SU-DHL-6 (cell line): ENCODE measurements around the gene RASGRP2.

ENCODE experiments used
- CTCF ChIP-seq: fragments of 200-600 bp; sonication (generic); IDR thresholded peaks from one replicate; pipeline ENCODE4 v1.5.1; 2017; ENCODE audit warnings: antibody characterized with exemption, mild to moderate bottlenecking, low read length, moderate library complexity; ENCODE audit not compliant: insufficient read depth, poor library complexity, severe bottlenecking
- EZH2phosphoT487 ChIP-seq: fragments of 200-600 bp; sonication (generic), shearing (Covaris generic); conservative IDR thresholded peaks from 2 replicates; pipeline ENCODE4 v1.6.1; 2018; ENCODE audit warnings: mild to moderate bottlenecking, antibody characterized with exemption, low read length, moderate library complexity, mixed read lengths

DNA sequence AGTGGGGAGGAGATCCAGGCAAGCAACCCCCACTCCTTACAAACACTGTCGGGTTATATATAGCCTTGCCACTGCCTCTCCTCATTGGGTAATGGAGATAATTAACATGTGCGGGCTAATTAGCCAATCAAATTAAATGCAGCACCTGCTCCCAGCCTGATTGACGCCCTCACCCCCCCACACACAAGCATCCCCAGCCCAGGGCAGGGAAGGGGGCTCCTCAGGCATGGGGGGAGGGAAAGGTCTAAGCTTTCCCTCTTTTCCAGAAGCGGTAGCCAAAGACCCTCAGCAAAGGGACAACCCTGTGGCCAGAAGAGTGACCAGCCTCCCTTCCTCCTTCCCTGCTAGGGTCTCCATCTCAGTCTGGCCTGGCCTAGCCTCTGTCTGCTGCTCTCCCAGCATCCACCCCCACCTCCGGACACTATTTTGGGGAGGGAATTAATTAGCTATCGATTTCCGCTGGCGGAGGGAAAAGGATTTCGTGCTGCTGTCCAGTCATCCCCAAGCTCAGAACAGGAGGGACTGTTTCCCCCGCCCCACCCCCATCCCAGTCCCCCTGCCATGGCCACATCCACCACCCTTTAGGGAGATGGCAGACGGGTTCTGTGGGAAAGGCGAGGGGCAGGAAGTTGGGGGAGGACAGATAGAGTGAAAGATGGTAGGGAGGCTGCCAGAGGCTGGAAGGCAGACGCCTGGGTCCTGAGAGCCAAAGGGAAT, 28.0 kb downstream of the RASGRP2 start:
- TF ChIP-seq EZH2phosphoT487 (no peak), CTCF (no peak)
